Activated CD8-positive, alpha-beta T cell treated with anti-CD3 and anti-CD28 coated beads for 36 hours (primary cell): ENCODE data around the gene BSG. TPM values are rescaled to one million over a fixed set of nuclear protein-coding genes. Genes with fewer than 3 reads are reported as not detected.
A peak's percentile ranks its signal among the peaks of the same experiment; 100 is the strongest.

Source experiments
- ATAC-seq: fragments of 200-7000 bp; cut with Tn5 transposase; one replicate; pipeline ENCODE4 v1.10.0; 2021; ENCODE audit warnings: mild to moderate bottlenecking, moderate library complexity
- CTCF ChIA-PET: fragments of 350-600 bp; sonication (Branson Sonifier 250); formaldehyde crosslinking; loops from one replicate; lab custom pipeline; 2021; ENCODE audit warnings: antibody characterized with exemption; lab: Charles Lee
- POLR2A ChIA-PET: fragments of 350-600 bp; sonication (Branson Sonifier 250); formaldehyde crosslinking; loops from one replicate; lab custom pipeline; 2021; ENCODE audit warnings: antibody characterized with exemption; lab: Charles Lee
- DNase-seq: peaks from one replicate; pipeline ENCODE4 v3.0.0-alpha.2; 2020
- H3K27ac Mint-ChIP-seq: one replicate; pipeline ENCODE4 v1.8.0; 2021; ENCODE audit warnings: mild to moderate bottlenecking, mixed read lengths
- H3K27me3 Mint-ChIP-seq: one replicate; pipeline ENCODE4 v1.8.0; 2021; ENCODE audit warnings: mixed read lengths
- H3K36me3 Mint-ChIP-seq: one replicate; pipeline ENCODE4 v1.8.0; 2021; ENCODE audit warnings: low read depth, mixed read lengths
- H3K4me1 Mint-ChIP-seq: one replicate; pipeline ENCODE4 v1.8.0; 2021; ENCODE audit warnings: low read depth, mixed read lengths
- H3K4me3 Mint-ChIP-seq: one replicate; pipeline ENCODE4 v1.8.0; 2021; ENCODE audit warnings: mild to moderate bottlenecking, moderate library complexity, mixed read lengths
- H3K9me3 Mint-ChIP-seq: one replicate; pipeline ENCODE4 v1.8.0; 2021; ENCODE audit warnings: mixed read lengths
- intact Hi-C: fragments of 100-400 bp; cut with micrococcal nuclease; formaldehyde crosslinking; loops from one replicate; pipeline ENCODE4 v1.10.0; 2022
- total RNA-seq, 2 experiments: library from RNA; stranded (reverse); gene quantifications; one replicate each; pipeline ENCODE4 v1.2.3, GENCODE V29; 2021
- TF ChIP-seq, protein P1 (sequence below): fragments of 200-600 bp; IDR thresholded peaks from one replicate; pipeline ENCODE4 v1.8.0; 2022; ENCODE audit warnings: antibody characterized with exemption, mild to moderate bottlenecking

The BSG gene
- total RNA-seq, 2 experiments from 2014 or later: 159 to 160 TPM

DNA sequence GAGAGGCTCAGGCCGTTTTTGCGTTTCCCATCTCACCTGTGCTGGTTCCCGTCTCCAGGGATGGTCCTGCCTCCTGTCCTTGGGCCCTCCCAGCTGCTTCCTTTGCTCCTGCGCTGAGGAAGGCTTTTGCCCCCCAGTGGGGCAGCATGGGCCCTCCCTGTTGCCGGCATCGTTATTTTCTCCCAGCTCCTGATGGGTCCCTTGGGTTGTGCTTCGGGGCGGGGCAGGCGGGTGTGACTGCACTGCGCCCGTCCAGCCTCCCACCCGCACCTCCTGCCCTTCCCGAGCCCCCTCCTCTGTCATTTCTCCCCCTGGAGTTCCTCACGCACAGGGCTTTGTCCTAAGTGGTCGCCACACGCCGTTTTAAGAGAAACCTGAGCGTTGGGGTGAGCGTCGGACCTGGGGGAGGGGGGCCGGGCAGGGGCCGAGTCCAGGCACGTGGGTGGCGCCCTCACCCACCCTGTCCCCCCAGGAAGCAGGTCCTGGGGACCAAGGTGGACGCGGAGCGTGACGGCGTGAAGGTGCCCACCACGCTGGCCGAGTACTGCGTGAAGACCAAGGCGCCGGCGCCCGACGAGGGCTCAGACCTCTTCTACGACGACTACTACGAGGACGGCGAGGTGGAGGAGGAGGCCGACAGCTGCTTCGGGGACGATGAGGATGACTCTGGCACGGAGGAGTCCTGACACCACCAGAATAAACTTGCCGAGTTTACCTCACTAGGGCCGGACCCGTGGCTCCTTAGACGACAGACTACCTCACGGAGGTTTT, 31.3 kb upstream of the BSG start:
- intact Hi-C loops: no loop called here
- Mint-ChIP-seq H3K27me3 (no peaks in the 10 kb centered on the region), H3K36me3 (peaks cover 6% of the 10 kb centered on the region), H3K4me1 (peaks cover 17% of the 10 kb centered on the region), H3K4me3 (no peak overlapping the region), H3K9me3 (no peaks in the 10 kb centered on the region), H3K27ac (no peak overlapping the region)
- ChIA-PET CTCF (interaction anchor here (2.7 kb wide), 1 partner anchor 8 kb away, joined by 16 read pairs; the partner anchor contains the start of gene CDC34), POLR2A (interaction anchor here (1.7 kb wide), 1 partner anchor 16 kb away, joined by 5 read pairs; no protein-coding TSS in a partner anchor)
- TF ChIP-seq, protein P1, sequence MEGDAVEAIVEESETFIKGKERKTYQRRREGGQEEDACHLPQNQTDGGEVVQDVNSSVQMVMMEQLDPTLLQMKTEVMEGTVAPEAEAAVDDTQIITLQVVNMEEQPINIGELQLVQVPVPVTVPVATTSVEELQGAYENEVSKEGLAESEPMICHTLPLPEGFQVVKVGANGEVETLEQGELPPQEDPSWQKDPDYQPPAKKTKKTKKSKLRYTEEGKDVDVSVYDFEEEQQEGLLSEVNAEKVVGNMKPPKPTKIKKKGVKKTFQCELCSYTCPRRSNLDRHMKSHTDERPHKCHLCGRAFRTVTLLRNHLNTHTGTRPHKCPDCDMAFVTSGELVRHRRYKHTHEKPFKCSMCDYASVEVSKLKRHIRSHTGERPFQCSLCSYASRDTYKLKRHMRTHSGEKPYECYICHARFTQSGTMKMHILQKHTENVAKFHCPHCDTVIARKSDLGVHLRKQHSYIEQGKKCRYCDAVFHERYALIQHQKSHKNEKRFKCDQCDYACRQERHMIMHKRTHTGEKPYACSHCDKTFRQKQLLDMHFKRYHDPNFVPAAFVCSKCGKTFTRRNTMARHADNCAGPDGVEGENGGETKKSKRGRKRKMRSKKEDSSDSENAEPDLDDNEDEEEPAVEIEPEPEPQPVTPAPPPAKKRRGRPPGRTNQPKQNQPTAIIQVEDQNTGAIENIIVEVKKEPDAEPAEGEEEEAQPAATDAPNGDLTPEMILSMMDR: no peak
- ATAC-seq (no peak), DNase-seq (no peak)

DNA sequence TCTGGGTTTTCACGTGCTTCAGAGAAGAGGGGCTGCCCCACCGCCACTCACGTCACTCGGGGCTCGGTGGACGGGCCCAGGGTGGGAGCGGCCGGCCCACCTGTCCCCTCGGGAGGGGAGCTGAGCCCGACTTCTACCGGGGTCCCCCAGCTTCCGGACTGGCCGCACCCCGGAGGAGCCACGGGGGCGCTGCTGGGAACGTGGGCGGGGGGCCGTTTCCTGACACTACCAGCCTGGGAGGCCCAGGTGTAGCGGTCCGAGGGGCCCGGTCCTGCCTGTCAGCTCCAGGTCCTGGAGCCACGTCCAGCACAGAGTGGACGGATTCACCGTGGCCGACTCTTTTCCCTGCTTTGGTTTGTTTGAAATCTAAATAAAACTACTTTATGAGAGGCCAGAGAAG, 30.7 kb upstream of the BSG start:
- intact Hi-C loops: no loop called here
- peaks cover 6% of the 10 kb centered on the region for H3K36me3 Mint-ChIP-seq
- H3K4me1 Mint-ChIP-seq: peaks cover 17% of the 10 kb centered on the region
- no peak overlapping the region for H3K4me3 Mint-ChIP-seq
- H3K9me3 Mint-ChIP-seq: no peaks in the 10 kb centered on the region
- TF ChIP-seq, protein P1: no peak
- ChIA-PET POLR2A (interaction anchor here (1.1 to 1.7 kb wide), 3 partner anchors 9 to 15 kb away, joined by 5 to 7 read pairs (median 5); no protein-coding TSS in a partner anchor), CTCF (interaction anchor here (1.4 to 2.7 kb wide), 2 partner anchors 9 to 31 kb away, joined by 4 to 16 read pairs; partner anchors contain the start of gene CDC34)
- no peak for ATAC-seq
- H3K27ac Mint-ChIP-seq: no peak overlapping the region
- no peak for DNase-seq
- H3K27me3 Mint-ChIP-seq: no peaks in the 10 kb centered on the region

DNA sequence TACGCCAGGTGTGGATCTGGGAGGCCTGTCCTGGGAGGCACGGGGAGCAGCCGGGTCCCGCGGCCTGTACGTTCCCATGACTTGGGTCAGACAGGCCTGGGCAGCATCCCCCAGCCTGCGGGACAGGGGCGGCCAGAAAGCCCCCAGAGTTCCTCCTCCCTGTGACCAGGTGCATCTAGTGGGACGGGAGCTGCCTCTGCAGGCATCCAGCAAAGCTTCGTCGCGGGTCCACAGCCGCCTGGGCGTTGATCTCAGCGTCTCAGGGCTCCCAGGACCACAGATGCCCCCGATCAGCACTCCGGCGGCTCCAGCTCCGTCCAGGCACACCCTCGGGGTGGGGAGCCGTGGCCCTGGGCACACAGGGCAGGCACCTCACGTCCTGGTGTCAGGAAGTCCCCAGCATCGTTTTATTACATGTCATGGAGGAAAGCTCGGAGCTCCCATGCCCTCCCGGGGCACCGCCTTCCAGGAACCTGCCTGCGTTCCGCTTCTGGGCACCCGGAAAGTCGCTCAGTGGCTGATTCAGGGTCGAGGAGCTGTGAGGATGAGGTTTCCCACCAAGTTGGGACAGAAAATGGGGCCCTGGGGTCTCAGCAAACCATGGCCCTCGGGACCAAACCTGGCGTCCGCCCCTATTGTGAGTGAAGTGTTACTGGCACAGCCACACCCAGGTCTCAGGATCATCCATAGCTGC, 30.1 kb upstream of the BSG start:
- Mint-ChIP-seq H3K9me3 (no peaks in the 10 kb centered on the region), H3K27ac (no peak overlapping the region), H3K27me3 (no peaks in the 10 kb centered on the region), H3K36me3 (peaks cover 6% of the 10 kb centered on the region), H3K4me3 (no peak overlapping the region), H3K4me1 (peaks cover 17% of the 10 kb centered on the region)
- TF ChIP-seq, protein P1: no peak
- intact Hi-C loops: no loop called here
- DNase-seq (no peak), ATAC-seq (no peak)
- ChIA-PET CTCF (interaction anchor here (1.4 to 2.7 kb wide), 2 partner anchors 10 to 31 kb away, joined by 4 to 16 read pairs; partner anchors contain the start of gene CDC34), POLR2A (interaction anchor here (1.1 to 1.7 kb wide), 3 partner anchors 9 to 15 kb away, joined by 5 to 7 read pairs (median 5); no protein-coding TSS in a partner anchor)

DNA sequence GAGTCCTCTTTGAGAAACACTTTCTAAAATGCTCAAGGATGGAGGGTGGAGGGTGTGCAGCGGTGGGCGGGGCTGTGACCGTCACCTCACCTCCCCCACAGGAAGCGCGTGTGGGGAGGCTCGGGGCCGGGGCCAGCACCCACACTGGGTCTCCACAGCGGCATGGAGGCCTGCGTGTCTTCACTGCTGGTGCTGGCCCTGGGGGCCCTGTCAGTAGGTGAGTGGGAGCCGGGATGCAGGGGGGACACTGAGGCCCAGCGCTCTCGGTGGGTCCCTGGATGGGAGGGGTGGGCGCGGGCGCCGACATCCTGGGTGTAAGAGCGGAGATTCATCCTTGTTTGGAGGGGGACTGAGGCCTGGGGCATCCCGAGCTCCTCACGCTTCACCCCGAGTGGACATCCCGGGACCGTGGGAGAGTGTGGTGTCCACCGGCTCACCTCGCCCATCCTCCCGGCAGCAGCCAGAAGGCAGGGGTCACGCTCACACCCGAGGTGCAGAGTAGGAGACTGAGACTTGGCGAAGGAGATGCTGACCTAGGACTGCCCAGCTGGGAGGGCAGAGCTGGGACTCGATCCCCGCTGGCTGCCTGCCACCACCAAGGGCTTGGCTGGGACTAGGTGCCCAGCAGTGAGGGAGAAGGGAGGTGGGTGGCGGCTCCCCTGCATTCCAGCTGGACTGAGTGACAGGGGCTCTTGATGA, 28.3 kb upstream of the BSG start, which contains the start of gene GZMM:
GZMM (plus strand) TSS at position 144 of the 699 bp plus-strand sequence; CDS start at position 163, 19 bp downstream.
- intact Hi-C loops: no loop called here
- H3K27me3 Mint-ChIP-seq: no peaks in the 10 kb centered on the region

More for the DNA sequence above, 28.3 kb upstream of the BSG start, which contains the start of gene GZMM:
- Mint-ChIP-seq H3K4me3 (peak within 1 kb of the TSS; percentile 85), H3K27ac (peak within 1 kb of the TSS; percentile 94), H3K9me3 (no peaks in the 10 kb centered on the region), H3K36me3 (peaks cover 9% of the 10 kb centered on the region), H3K4me1 (peaks cover 20% of the 10 kb centered on the region)
- TF ChIP-seq, protein P1: no peak
- CTCF ChIA-PET: no interaction called here
- POLR2A ChIA-PET: interaction anchor here (0.7 to 1.4 kb wide), 2 partner anchors 8 to 83 kb away, joined by 3 read pairs; no protein-coding TSS in a partner anchor
- peak; percentile 88 for DNase-seq
- ATAC-seq: peak; percentile 94
